ENCODE results near the gene CRADD. TPM values are rescaled to one million over a fixed set of nuclear protein-coding genes. Genes with fewer than 3 reads are reported as not detected.

The CRADD gene
- total RNA-seq, 2 donors from 2014 or later, result 27.2 to 75.2 TPM

GRCh38 chr12:93679308-93679925 is 2.2 kb downstream of the CRADD start:
- no peak for ATAC-seq
- H3K36me3 ChIP-seq (replicated peaks in 1 of 2; ENCODE audit: insufficient read depth in 1 of 2, low read depth in 2 of 2), result no peaks in the 10 kb centered on the region
- H3K4me3 ChIP-seq, result no peak overlapping the region
- peaks cover 27% of the 10 kb centered on the region for H3K4me1 ChIP-seq
- intact Hi-C loops (cut with DNase I), result no loop called here
- no peaks in the 10 kb centered on the region for H3K27me3 ChIP-seq
- no peaks in the 10 kb centered on the region for H3K9me3 ChIP-seq
- no peak overlapping the region for H3K27ac ChIP-seq
- DNase-seq, result no peak
- 69 to 78% methylated on average over 8 of the region's 8 CpGs for WGBS, 2 donors
- no peak for TF ChIP-seq POLR2A (IDR thresholded peaks at IDR 0.05)
- no peak for TF ChIP-seq CTCF (IDR thresholded peaks at IDR 0.05)

- Histone ChIP-seq H3K4me1 (peaks cover 27% of the 10 kb centered on the region), H3K9me3 (no peaks in the 10 kb centered on the region), H3K27me3 (no peaks in the 10 kb centered on the region), H3K27ac (no peak overlapping the region), H3K36me3 (replicated peaks in 1 of 2; ENCODE audit: insufficient read depth in 1 of 2, low read depth in 2 of 2) (no peaks in the 10 kb centered on the region), H3K4me3 (no peak overlapping the region)
- 55 to 61% methylated on average over 2 of the region's 2 CpGs for WGBS, 2 donors
- ATAC-seq (no peak), DNase-seq (no peak)
- TF ChIP-seq POLR2A (IDR thresholded peaks at IDR 0.05) (no peak), CTCF (IDR thresholded peaks at IDR 0.05) (no peak)
- intact Hi-C loops (cut with DNase I), result no loop called here
Measured at GRCh38 chr12:93680006-93680405, 2.8 kb downstream of the CRADD start.

GRCh38 chr12:93682846-93683261 is 5.7 kb downstream of the CRADD start:
- Histone ChIP-seq H3K36me3 (replicated peaks in 1 of 2; ENCODE audit: insufficient read depth in 1 of 2, low read depth in 2 of 2) (no peaks in the 10 kb centered on the region), H3K27ac (no peak overlapping the region), H3K27me3 (no peaks in the 10 kb centered on the region), H3K4me1 (peaks cover 21% of the 10 kb centered on the region), H3K9me3 (no peaks in the 10 kb centered on the region), H3K4me3 (no peak overlapping the region)
- no peak for DNase-seq
- no peak for TF ChIP-seq CTCF (IDR thresholded peaks at IDR 0.05)
- TF ChIP-seq POLR2A (IDR thresholded peaks at IDR 0.05), result no peak
- 70 to 72% methylated on average over 4 to 5 of the region's 5 CpGs for WGBS, 2 donors
- intact Hi-C loops (cut with DNase I), result no loop called here
- ATAC-seq, result no peak

GRCh38 chr12:93683410-93683809 is 6.2 kb downstream of the CRADD start:
- no peak for ATAC-seq
- 96% methylated on average over 5 of the region's 5 CpGs for WGBS, 2 donors
- Histone ChIP-seq H3K4me3 (no peak overlapping the region), H3K9me3 (no peaks in the 10 kb centered on the region), H3K27ac (no peak overlapping the region), H3K27me3 (no peaks in the 10 kb centered on the region), H3K4me1 (peaks cover 17% of the 10 kb centered on the region), H3K36me3 (replicated peaks in 1 of 2; ENCODE audit: insufficient read depth in 1 of 2, low read depth in 2 of 2) (no peaks in the 10 kb centered on the region)
- TF ChIP-seq POLR2A (IDR thresholded peaks at IDR 0.05) (no peak), CTCF (IDR thresholded peaks at IDR 0.05) (no peak)
- intact Hi-C loops (cut with DNase I), result no loop called here
- no peak for DNase-seq

- no peak for DNase-seq
- Histone ChIP-seq H3K27me3 (no peaks in the 10 kb centered on the region), H3K36me3 (replicated peaks in 1 of 2; ENCODE audit: insufficient read depth in 1 of 2, low read depth in 2 of 2) (no peaks in the 10 kb centered on the region), H3K4me3 (no peak overlapping the region), H3K27ac (no peak overlapping the region), H3K9me3 (no peaks in the 10 kb centered on the region), H3K4me1 (peaks cover 9% of the 10 kb centered on the region)
- no peak for TF ChIP-seq POLR2A (IDR thresholded peaks at IDR 0.05)
- no peak for TF ChIP-seq CTCF (IDR thresholded peaks at IDR 0.05)
- ATAC-seq, result no peak
- intact Hi-C loops (cut with DNase I), result no loop called here
- WGBS, 2 donors, result 80 to 88% methylated on average over 4 of the region's 4 CpGs
Measured at GRCh38 chr12:93684716-93685115, 7.5 kb downstream of the CRADD start.

All from body of pancreas (tissue), 4 donors.